ENCODE data around the gene HECTD4. TPM values are rescaled to one million over a fixed set of nuclear protein-coding genes. Genes with fewer than 3 reads are reported as not detected.

The HECTD4 gene
- total and polyA plus RNA-seq, 9 of the 15 experiments (the other 6 are each of a cell fraction or from before 2014, with no cell fraction given): 3.5 to 33.3 (median 13.5) TPM

DNA sequence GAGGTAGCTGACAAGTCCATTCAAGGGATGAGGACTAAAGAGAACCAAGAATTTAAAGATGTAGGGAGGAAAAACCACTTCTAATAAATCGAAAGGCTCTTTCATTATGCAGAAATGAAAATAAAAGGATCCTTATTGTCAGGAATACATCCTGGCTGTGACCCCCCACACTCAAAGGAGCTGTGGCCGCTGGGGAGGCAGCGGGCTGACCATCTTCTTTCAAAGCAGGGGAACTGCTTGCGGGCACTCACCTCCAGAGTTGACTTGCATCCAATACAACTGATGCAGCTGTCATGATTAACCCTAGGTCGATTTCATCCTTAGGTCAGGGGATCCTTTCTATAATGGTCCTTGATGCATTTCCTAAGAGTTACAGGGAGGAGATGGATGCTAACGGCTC lies 221.6 kb downstream of the HECTD4 start:
- CTCF ChIA-PET (ENCODE audit: low intra/inter-chr PET ratio): no interaction called here
- WGBS (ENCODE audit: insufficient coverage, low coverage, missing lambda C conversion rate): 81% methylated on average over 6 of the region's 6 CpGs
- intact Hi-C loops (cut with micrococcal nuclease) (no loop called here), in situ Hi-C loops (cut with MboI) (no loop called here)
- H3K36me3 ChIP-seq (ENCODE audit: control insufficient read depth, insufficient read depth, low read length): peaks cover 41% of the 10 kb centered on the region; the same call in 2 of the 3 replicates
- DNase-seq (ENCODE audit: extremely low read depth in 1 of 4, low spot score in 3 of 4): no peak
- no peak overlapping the region for H3K9ac ChIP-seq (ENCODE audit: insufficient read depth in 1 of 2, low read depth in 2 of 2, low read length in 2 of 2)
- ATAC-seq: no peak
- no peak overlapping the region for H3K4me3 ChIP-seq
- H3K27ac ChIP-seq (ENCODE audit: extremely low read depth, low read depth, low read length): no peak overlapping the region
- no peak overlapping the region for H3K4me2 ChIP-seq (ENCODE audit: insufficient read depth, low read length)
- no peaks in the 10 kb centered on the region; a peak in 1 of 5 replicates for H3K4me1 ChIP-seq (replicated peaks in 1 of 2; ENCODE audit: control insufficient read depth in 2 of 2, insufficient read depth in 2 of 2, low read length in 2 of 2)
- no peak for FAIRE-seq
- TF ChIP-seq, protein P1, sequence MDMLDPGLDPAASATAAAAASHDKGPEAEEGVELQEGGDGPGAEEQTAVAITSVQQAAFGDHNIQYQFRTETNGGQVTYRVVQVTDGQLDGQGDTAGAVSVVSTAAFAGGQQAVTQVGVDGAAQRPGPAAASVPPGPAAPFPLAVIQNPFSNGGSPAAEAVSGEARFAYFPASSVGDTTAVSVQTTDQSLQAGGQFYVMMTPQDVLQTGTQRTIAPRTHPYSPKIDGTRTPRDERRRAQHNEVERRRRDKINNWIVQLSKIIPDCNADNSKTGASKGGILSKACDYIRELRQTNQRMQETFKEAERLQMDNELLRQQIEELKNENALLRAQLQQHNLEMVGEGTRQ (CRISPR knock-in tag; IDR thresholded peaks at IDR 0.05): no peak
- TF ChIP-seq, protein P2, sequence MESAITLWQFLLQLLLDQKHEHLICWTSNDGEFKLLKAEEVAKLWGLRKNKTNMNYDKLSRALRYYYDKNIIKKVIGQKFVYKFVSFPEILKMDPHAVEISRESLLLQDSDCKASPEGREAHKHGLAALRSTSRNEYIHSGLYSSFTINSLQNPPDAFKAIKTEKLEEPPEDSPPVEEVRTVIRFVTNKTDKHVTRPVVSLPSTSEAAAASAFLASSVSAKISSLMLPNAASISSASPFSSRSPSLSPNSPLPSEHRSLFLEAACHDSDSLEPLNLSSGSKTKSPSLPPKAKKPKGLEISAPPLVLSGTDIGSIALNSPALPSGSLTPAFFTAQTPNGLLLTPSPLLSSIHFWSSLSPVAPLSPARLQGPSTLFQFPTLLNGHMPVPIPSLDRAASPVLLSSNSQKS (CRISPR knock-in tag; IDR thresholded peaks at IDR 0.05): no peak
- TF ChIP-seq GTF2A2 (tag; IDR thresholded peaks at IDR 0.05) (no peak), FOXK2 (conservative IDR thresholded peaks at IDR 0.05 in 1 of 2, IDR thresholded peaks at IDR 0.05 in 1 of 2; ENCODE audit: low read depth in 2 of 2) (no peak)
- no peaks in the 10 kb centered on the region for H3K79me2 ChIP-seq (ENCODE audit: control insufficient read depth, insufficient read depth, low read length)
- H3K9me1 ChIP-seq (ENCODE audit: control insufficient read depth, insufficient read depth, low read length): no peaks in the 10 kb centered on the region
- no peaks in the 10 kb centered on the region for H3K27me3 ChIP-seq (ENCODE audit: control insufficient read depth in 2 of 2, insufficient read depth in 2 of 2, low read length in 2 of 2)
- POLR2A ChIA-PET: no interaction called here
- no peaks in the 10 kb centered on the region for H4K20me1 ChIP-seq (replicated peaks; ENCODE audit: control insufficient read depth, insufficient read depth, low read length)
- BruUV-seq (replicated peaks): no TSS peak
- H2AFZ ChIP-seq (ENCODE audit: low read depth, low read length): no peak overlapping the region
- H3K9me3 ChIP-seq (replicated peaks; ENCODE audit: control insufficient read depth, insufficient read depth, low read depth, low read length): peaks cover 9% of the 10 kb centered on the region

All from K562 (cell line).